ENCODE data around the gene CSN1S1. TPM values are rescaled to one million over a fixed set of nuclear protein-coding genes. Genes with fewer than 3 reads are reported as not detected.

The CSN1S1 gene
- total and polyA plus RNA-seq, 2 experiments from 2014 or later, result not detected

- no peak overlapping the region for H2AFZ ChIP-seq
- H3K9me3 ChIP-seq (ENCODE audit: low read depth), result no peaks in the 10 kb centered on the region
- no peak overlapping the region for H3K4me3 ChIP-seq
- no peaks in the 10 kb centered on the region for H3K36me3 ChIP-seq (replicated peaks; ENCODE audit: insufficient read depth, low read depth)
- H3K27ac ChIP-seq, result no peak overlapping the region
- no peaks in the 10 kb centered on the region for H3K9me2 ChIP-seq (replicated peaks; ENCODE audit: insufficient read depth)
- no peaks in the 10 kb centered on the region for H3K4me1 ChIP-seq (ENCODE audit: insufficient read depth)
- TF ChIP-seq EZH2 (IDR thresholded peaks at IDR 0.05; ENCODE audit: borderline replicate concordance) (no peak), CTCF (IDR thresholded peaks at IDR 0.05; ENCODE audit: poor library complexity) (no peak), EZH2phosphoT487 (IDR thresholded peaks at IDR 0.05; ENCODE audit: low read depth, severe bottlenecking, unreplicated experiment) (no peak)
- H3K4me2 ChIP-seq, result no peak overlapping the region
- H3K27me3 ChIP-seq, result no peaks in the 10 kb centered on the region
- no peaks in the 10 kb centered on the region for H3K79me2 ChIP-seq
- DNase-seq (ENCODE audit: low spot score), result no peak
- no peaks in the 10 kb centered on the region for H4K20me1 ChIP-seq (ENCODE audit: insufficient read depth, poor library complexity, severe bottlenecking)
- 62% methylated on average over 1 of the region's 1 CpG for WGBS (ENCODE audit: low lambda C conversion rate, missing lambda C conversion rate)
These were observed 43.8 kb downstream of the CSN1S1 start for GRCh38 chr4:69974631-69975030.

DNA sequence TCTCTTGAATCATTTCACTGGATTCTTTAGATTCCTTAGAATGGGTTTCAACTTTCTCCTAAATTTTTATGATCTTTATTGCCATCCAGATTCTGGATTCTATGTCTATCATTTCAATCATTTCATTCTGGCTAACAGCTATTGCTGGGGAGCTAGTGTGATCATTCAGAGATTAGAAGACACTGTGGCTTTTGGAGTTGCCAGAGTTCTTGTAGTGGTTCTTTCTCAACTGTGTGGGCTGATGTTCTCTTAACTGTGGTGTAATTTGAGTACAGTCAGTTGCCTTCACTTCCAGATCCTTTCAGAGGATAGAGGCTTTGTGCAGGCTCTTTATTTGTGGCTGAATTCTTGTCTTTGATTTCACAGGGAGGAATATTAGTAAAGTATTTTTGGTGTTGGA is 46.7 kb downstream of the CSN1S1 start:
- Histone ChIP-seq H3K79me2 (no peaks in the 10 kb centered on the region), H3K4me1 (ENCODE audit: insufficient read depth) (no peaks in the 10 kb centered on the region), H3K27ac (no peak overlapping the region), H3K36me3 (replicated peaks; ENCODE audit: insufficient read depth, low read depth) (no peaks in the 10 kb centered on the region), H3K9me2 (replicated peaks; ENCODE audit: insufficient read depth) (no peaks in the 10 kb centered on the region), H3K9me3 (ENCODE audit: low read depth) (no peaks in the 10 kb centered on the region), H3K4me2 (no peak overlapping the region), H3K4me3 (no peak overlapping the region), H2AFZ (no peak overlapping the region), H3K27me3 (no peaks in the 10 kb centered on the region), H4K20me1 (ENCODE audit: insufficient read depth, poor library complexity, severe bottlenecking) (no peaks in the 10 kb centered on the region)
- no peak for DNase-seq (ENCODE audit: low spot score)
- no peak for TF ChIP-seq EZH2phosphoT487 (IDR thresholded peaks at IDR 0.05; ENCODE audit: low read depth, severe bottlenecking, unreplicated experiment)
- TF ChIP-seq EZH2 (IDR thresholded peaks at IDR 0.05; ENCODE audit: borderline replicate concordance), result no peak
- TF ChIP-seq CTCF (IDR thresholded peaks at IDR 0.05; ENCODE audit: poor library complexity), result no peak

DNA sequence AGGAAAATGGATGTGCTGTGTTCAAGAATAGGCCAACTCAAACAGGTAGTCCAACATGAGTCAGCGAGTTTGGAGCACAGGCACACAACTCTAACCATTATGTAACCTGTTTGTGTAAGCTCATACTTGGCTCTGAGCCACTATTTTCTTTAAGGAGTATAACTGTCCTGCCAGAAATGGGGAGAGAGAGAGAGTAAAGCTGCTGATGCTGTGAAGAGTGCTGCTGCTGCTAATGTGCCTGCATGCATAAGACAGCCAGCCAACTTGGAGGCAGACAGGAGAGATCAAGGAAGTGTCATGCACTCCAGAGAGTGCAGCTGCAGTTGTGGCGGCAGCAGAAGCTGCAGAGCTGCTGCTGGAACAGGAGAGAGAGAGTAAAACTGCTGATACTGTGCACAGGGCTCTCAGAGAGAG is 53.2 kb downstream of the CSN1S1 start:
- no peaks in the 10 kb centered on the region for H3K36me3 ChIP-seq (replicated peaks; ENCODE audit: insufficient read depth, low read depth)
- no peaks in the 10 kb centered on the region for H3K9me3 ChIP-seq (ENCODE audit: low read depth)
- H3K79me2 ChIP-seq, result no peaks in the 10 kb centered on the region
- H3K9me2 ChIP-seq (replicated peaks; ENCODE audit: insufficient read depth), result no peaks in the 10 kb centered on the region
- no peak overlapping the region for H3K4me3 ChIP-seq
- H3K4me1 ChIP-seq (ENCODE audit: insufficient read depth), result no peaks in the 10 kb centered on the region
- H4K20me1 ChIP-seq (ENCODE audit: insufficient read depth, poor library complexity, severe bottlenecking), result no peaks in the 10 kb centered on the region
- peak; percentile 64 for DNase-seq (ENCODE audit: low spot score)
- WGBS (ENCODE audit: low lambda C conversion rate, missing lambda C conversion rate), result 54% methylated on average over 2 of the region's 2 CpGs
- no peak overlapping the region for H2AFZ ChIP-seq
- TF ChIP-seq EZH2phosphoT487 (IDR thresholded peaks at IDR 0.05; ENCODE audit: low read depth, severe bottlenecking, unreplicated experiment) (no peak), EZH2 (IDR thresholded peaks at IDR 0.05; ENCODE audit: borderline replicate concordance) (no peak), CTCF (IDR thresholded peaks at IDR 0.05; ENCODE audit: poor library complexity) (no peak)
- H3K27ac ChIP-seq, result no peak overlapping the region
- H3K27me3 ChIP-seq, result no peaks in the 10 kb centered on the region
- H3K4me2 ChIP-seq, result no peak overlapping the region

GRCh38 chr4:69986663-69987062 is 55.8 kb downstream of the CSN1S1 start:
- TF ChIP-seq EZH2phosphoT487 (IDR thresholded peaks at IDR 0.05; ENCODE audit: low read depth, severe bottlenecking, unreplicated experiment) (no peak), CTCF (IDR thresholded peaks at IDR 0.05; ENCODE audit: poor library complexity) (no peak), EZH2 (IDR thresholded peaks at IDR 0.05; ENCODE audit: borderline replicate concordance) (no peak)
- Histone ChIP-seq H3K36me3 (replicated peaks; ENCODE audit: insufficient read depth, low read depth) (no peaks in the 10 kb centered on the region), H3K79me2 (no peaks in the 10 kb centered on the region), H3K9me3 (ENCODE audit: low read depth) (no peaks in the 10 kb centered on the region), H3K9me2 (replicated peaks; ENCODE audit: insufficient read depth) (no peaks in the 10 kb centered on the region), H3K4me1 (ENCODE audit: insufficient read depth) (no peaks in the 10 kb centered on the region), H3K27me3 (no peaks in the 10 kb centered on the region), H3K27ac (no peak overlapping the region), H4K20me1 (ENCODE audit: insufficient read depth, poor library complexity, severe bottlenecking) (no peaks in the 10 kb centered on the region), H2AFZ (no peak overlapping the region), H3K4me2 (no peak overlapping the region), H3K4me3 (no peak overlapping the region)
- no peak for DNase-seq (ENCODE audit: low spot score)
- WGBS (ENCODE audit: low lambda C conversion rate, missing lambda C conversion rate), result 63% methylated on average over 1 of the region's 1 CpG

Measured in hepatocyte (in vitro differentiated cells).